H9 (cell line): ENCODE data around the gene FGF9. TPM values are rescaled to one million over a fixed set of nuclear protein-coding genes. Genes with fewer than 3 reads are reported as not detected.

Experiments
- DNase-seq: peaks from one replicate; pipeline ENCODE4 v3.0.0-alpha.2; 2017
- H2AFZ ChIP-seq: one replicate; pipeline ENCODE4 v1.6.1; 2013; ENCODE audit warnings: mild to moderate bottlenecking, low read length, control low read depth, moderate library complexity
- H2AK5ac ChIP-seq: 2 replicates; pipeline ENCODE4 v1.6.1; 2013; ENCODE audit warnings: low read length, control low read depth, mixed read lengths; ENCODE audit not compliant: insufficient read length
- H2BK120ac ChIP-seq: one replicate; pipeline ENCODE4 v1.6.1; 2013; ENCODE audit warnings: low read depth, mild to moderate bottlenecking, low read length, control low read depth, inconsistent platforms; ENCODE audit not compliant: poor library complexity, severe bottlenecking
- H2BK12ac ChIP-seq: 2 replicates; pipeline ENCODE4 v1.6.1; 2013; ENCODE audit warnings: low read length, control low read depth, mixed read lengths, low read depth; ENCODE audit not compliant: insufficient read length
- H2BK15ac ChIP-seq: 2 replicates; pipeline ENCODE4 v1.6.1; 2013; ENCODE audit warnings: low read depth, low read length, control low read depth
- H2BK20ac ChIP-seq: one replicate; pipeline ENCODE4 v1.6.1; 2013; ENCODE audit warnings: low read depth, mild to moderate bottlenecking, low read length, control low read depth, inconsistent platforms; ENCODE audit not compliant: poor library complexity, severe bottlenecking
- H2BK5ac ChIP-seq: 2 replicates; pipeline ENCODE4 v1.6.1; 2013; ENCODE audit warnings: low read length, control low read depth, mixed read lengths; ENCODE audit not compliant: insufficient read length
- H3K14ac ChIP-seq: 2 replicates; pipeline ENCODE4 v1.6.1; 2013; ENCODE audit warnings: low read length, control low read depth; ENCODE audit not compliant: insufficient read depth
- H3K18ac ChIP-seq: 2 replicates; pipeline ENCODE4 v1.6.1; 2013; ENCODE audit warnings: low read depth, mild to moderate bottlenecking, mixed read lengths, low read length, control low read depth; ENCODE audit not compliant: insufficient read length
- H3K23ac ChIP-seq: 2 replicates; pipeline ENCODE4 v1.6.1; 2013; ENCODE audit warnings: low read length, control low read depth, mixed read lengths, low read depth; ENCODE audit not compliant: insufficient read length
- H3K23me2 ChIP-seq: 2 replicates; pipeline ENCODE4 v1.6.1; 2013; ENCODE audit warnings: low read depth, mild to moderate bottlenecking, mixed read lengths, low read length, control low read depth; ENCODE audit not compliant: insufficient read length, poor library complexity, severe bottlenecking
- H3K27ac ChIP-seq: 2 replicates; pipeline ENCODE4 v1.5.1; 2013; ENCODE audit warnings: low read length, control low read depth, mixed read lengths, low read depth; ENCODE audit not compliant: insufficient read length
- H3K27me3 ChIP-seq: 2 replicates; pipeline ENCODE4 v1.6.1; 2013; ENCODE audit warnings: low read length, control low read depth, inconsistent platforms; ENCODE audit not compliant: insufficient read depth
- H3K4ac ChIP-seq: 2 replicates; pipeline ENCODE4 v1.6.1; 2013; ENCODE audit warnings: low read depth, mild to moderate bottlenecking, control low read depth, inconsistent platforms, low read length, moderate library complexity
- H3K4me1 ChIP-seq: 2 replicates; pipeline ENCODE4 v1.6.1; 2013; ENCODE audit warnings: low read length, control low read depth, inconsistent platforms; ENCODE audit not compliant: insufficient read depth
- H3K4me2 ChIP-seq: 2 replicates; pipeline ENCODE4 v1.6.1; 2013; ENCODE audit warnings: low read length, control low read depth, mixed read lengths; ENCODE audit not compliant: insufficient read length, insufficient read depth
- H3K56ac ChIP-seq: 2 replicates; pipeline ENCODE4 v1.6.1; 2013; ENCODE audit warnings: low read depth, mild to moderate bottlenecking, mixed read lengths, low read length, control low read depth; ENCODE audit not compliant: insufficient read length
- H3K79me1 ChIP-seq: 2 replicates; pipeline ENCODE4 v1.6.1; 2013; ENCODE audit warnings: low read depth, mild to moderate bottlenecking, moderate library complexity, low read length, control low read depth, inconsistent platforms; ENCODE audit not compliant: insufficient read depth, poor library complexity, severe bottlenecking
- H3K79me2 ChIP-seq: 2 replicates; pipeline ENCODE4 v1.6.1; 2013; ENCODE audit warnings: low read length, control low read depth, inconsistent platforms; ENCODE audit not compliant: insufficient read depth
- H3K9ac ChIP-seq: 2 replicates; pipeline ENCODE4 v1.6.1; 2013; ENCODE audit warnings: low read length, control low read depth, mixed read lengths; ENCODE audit not compliant: insufficient read length; ENCODE audit errors: extremely low read depth
- H3K9me3 ChIP-seq: one replicate; pipeline ENCODE4 v1.6.1; 2013; ENCODE audit warnings: low read depth, low read length, inconsistent platforms; ENCODE audit not compliant: control insufficient read depth
- H3T11ph ChIP-seq: one replicate; pipeline ENCODE4 v1.6.1; 2013; ENCODE audit warnings: mild to moderate bottlenecking, low read length, control low read depth, inconsistent platforms
- H4K20me1 ChIP-seq: one replicate; pipeline ENCODE4 v1.6.1; 2013; ENCODE audit not compliant: control insufficient read depth, insufficient read length, insufficient read depth
- H4K5ac ChIP-seq: 2 replicates; pipeline ENCODE4 v1.6.1; 2013; ENCODE audit warnings: low read depth, mild to moderate bottlenecking, mixed read lengths, low read length, control low read depth; ENCODE audit not compliant: insufficient read length
- H4K8ac ChIP-seq: replicated peaks from 2 replicates; pipeline ENCODE4 v1.6.1; 2013; ENCODE audit warnings: low read length, control low read depth, mixed read lengths, low read depth; ENCODE audit not compliant: insufficient read length
- H4K91ac ChIP-seq: 2 replicates; pipeline ENCODE4 v1.6.1; 2013; ENCODE audit warnings: low read depth, mild to moderate bottlenecking, moderate library complexity, mixed read lengths, low read length, control low read depth; ENCODE audit not compliant: insufficient read length
- H3K27ac Mint-ChIP-seq, 3 experiments: 2 replicates in 2 of 3; 3 replicates in 1 of 3; pipeline ENCODE4 v1.8.0; 2020 to 2021; ENCODE audit warnings: mixed read lengths in 3 of 3, mild to moderate bottlenecking in 1 of 3, moderate library complexity in 1 of 3
- H3K27me3 Mint-ChIP-seq: 2 replicates; pipeline ENCODE4 v1.8.0; 2021; ENCODE audit warnings: low read depth, mild to moderate bottlenecking, moderate library complexity, mixed read lengths
- H3K36me3 Mint-ChIP-seq, 3 experiments: 2 replicates in 2 of 3; 3 replicates in 1 of 3; pipeline ENCODE4 v1.8.0; 2020 to 2021; ENCODE audit warnings: low read depth in 3 of 3, mixed read lengths in 3 of 3; ENCODE audit not compliant: insufficient read depth in 1 of 3
- H3K4me1 Mint-ChIP-seq, 2 experiments: 2 replicates each; pipeline ENCODE4 v1.8.0; 2020; ENCODE audit warnings: mixed read lengths in 2 of 2
- H3K4me3 Mint-ChIP-seq, 2 experiments: 2 replicates in 1 of 2; 3 replicates in 1 of 2; pipeline ENCODE4 v1.8.0; 2020 to 2021; ENCODE audit warnings: mild to moderate bottlenecking in 2 of 2, mixed read lengths in 2 of 2, moderate library complexity in 1 of 2
- H3K9me3 Mint-ChIP-seq, 2 experiments: 2 replicates in 1 of 2; 3 replicates in 1 of 2; pipeline ENCODE4 v1.8.0; 2020; ENCODE audit warnings: mild to moderate bottlenecking in 2 of 2, mixed read lengths in 2 of 2, moderate library complexity in 1 of 2
- WGBS: extraction: QIAGEN DNeasy Blood & Tissue Kit; methylation state at CpG from one replicate; pipeline ENCODE4 v1.1.7; 2013; ENCODE audit warnings: missing lambda C conversion rate, low lambda C conversion rate, mixed read lengths; ENCODE audit not compliant: insufficient read length; ENCODE audit errors: extremely low coverage; 5-methylcytosine and 5-hydroxymethylcytosine counted together
- total RNA-seq: library from RNA; stranded (reverse); gene quantifications from 2 replicates; pipeline ENCODE4 v1.2.1, GENCODE V29; 2021
- TF ChIP-seq, protein P1 (sequence below): fragments of 200-600 bp; sonication (generic); conservative IDR thresholded peaks from 3 replicates; pipeline ENCODE4 v1.8.0; 2021; ENCODE audit warnings: antibody characterized with exemption, mild to moderate bottlenecking

Gene FGF9
- total RNA-seq, 1 experiment from 2014 or later: 0.22 TPM

DNA sequence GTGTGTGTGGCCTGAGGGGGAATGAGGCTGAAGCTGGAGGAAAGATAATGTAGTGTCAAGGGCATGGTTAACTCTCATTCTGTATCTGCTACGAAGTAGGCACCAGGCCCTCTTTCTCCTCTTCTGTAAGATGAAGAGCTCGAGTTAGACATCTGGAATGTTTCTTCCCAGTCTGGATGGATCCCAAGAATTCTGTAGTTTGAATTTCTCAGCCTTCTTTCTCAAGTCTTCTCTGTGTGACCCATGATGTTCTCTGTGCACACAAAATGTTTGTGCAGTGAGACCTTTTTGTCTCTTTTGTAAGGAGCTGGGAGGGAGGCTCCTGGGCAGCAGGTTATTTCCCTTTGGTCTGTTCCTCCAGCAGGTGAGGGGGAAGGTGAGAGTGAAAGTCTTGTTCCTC, 13.7 kb downstream of the FGF9 start:
- H3K4me1 ChIP-seq: no peaks in the 10 kb centered on the region
- no peaks in the 10 kb centered on the region for H3K23me2 ChIP-seq
- no peaks in the 10 kb centered on the region for H3K27me3 ChIP-seq
- H3K4me2 ChIP-seq: no peak overlapping the region
- no peak overlapping the region for H3T11ph ChIP-seq
- no peak overlapping the region for H4K91ac ChIP-seq
- no peak overlapping the region for H2BK15ac ChIP-seq
- Mint-ChIP-seq H3K27me3 (peaks cover 30% of the 10 kb centered on the region), H3K36me3 (no peaks in the 10 kb centered on the region), H3K27ac (no peak overlapping the region), H3K4me1 (no peaks in the 10 kb centered on the region), H3K9me3 (no peaks in the 10 kb centered on the region), H3K4me3 (no peak overlapping the region)
- H2BK20ac ChIP-seq: no peak overlapping the region
- H2BK5ac ChIP-seq: no peak overlapping the region
- no peaks in the 10 kb centered on the region for H3K79me2 ChIP-seq
- H4K5ac ChIP-seq: no peak overlapping the region
- no peaks in the 10 kb centered on the region for H3K79me1 ChIP-seq
- no peak overlapping the region for H3K27ac ChIP-seq
- no peak overlapping the region for H2BK120ac ChIP-seq
- no CpG with 5 or more reads among the region's 2 CpGs for WGBS
- no peak overlapping the region for H2BK12ac ChIP-seq
- H3K18ac ChIP-seq: no peak overlapping the region
- no peak overlapping the region for H3K4ac ChIP-seq
- TF ChIP-seq, protein P1, sequence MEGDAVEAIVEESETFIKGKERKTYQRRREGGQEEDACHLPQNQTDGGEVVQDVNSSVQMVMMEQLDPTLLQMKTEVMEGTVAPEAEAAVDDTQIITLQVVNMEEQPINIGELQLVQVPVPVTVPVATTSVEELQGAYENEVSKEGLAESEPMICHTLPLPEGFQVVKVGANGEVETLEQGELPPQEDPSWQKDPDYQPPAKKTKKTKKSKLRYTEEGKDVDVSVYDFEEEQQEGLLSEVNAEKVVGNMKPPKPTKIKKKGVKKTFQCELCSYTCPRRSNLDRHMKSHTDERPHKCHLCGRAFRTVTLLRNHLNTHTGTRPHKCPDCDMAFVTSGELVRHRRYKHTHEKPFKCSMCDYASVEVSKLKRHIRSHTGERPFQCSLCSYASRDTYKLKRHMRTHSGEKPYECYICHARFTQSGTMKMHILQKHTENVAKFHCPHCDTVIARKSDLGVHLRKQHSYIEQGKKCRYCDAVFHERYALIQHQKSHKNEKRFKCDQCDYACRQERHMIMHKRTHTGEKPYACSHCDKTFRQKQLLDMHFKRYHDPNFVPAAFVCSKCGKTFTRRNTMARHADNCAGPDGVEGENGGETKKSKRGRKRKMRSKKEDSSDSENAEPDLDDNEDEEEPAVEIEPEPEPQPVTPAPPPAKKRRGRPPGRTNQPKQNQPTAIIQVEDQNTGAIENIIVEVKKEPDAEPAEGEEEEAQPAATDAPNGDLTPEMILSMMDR: no peak
- no peak overlapping the region for H2AFZ ChIP-seq
- H3K9me3 ChIP-seq: no peaks in the 10 kb centered on the region
- H3K23ac ChIP-seq: no peak overlapping the region
- no peak overlapping the region for H3K56ac ChIP-seq
- H3K9ac ChIP-seq: no peak overlapping the region
- H4K20me1 ChIP-seq: no peaks in the 10 kb centered on the region
- H4K8ac ChIP-seq: no peak overlapping the region
- H2AK5ac ChIP-seq: no peak overlapping the region
- no peak for DNase-seq
- no peak overlapping the region for H3K14ac ChIP-seq
